T47D (cell line): ENCODE data around the gene UGT2B15.
"Not testable (repeated sequence)": the region's sequence is repeated elsewhere in the genome, so short reads cannot be mapped to it uniquely, and the experiment has no call there.

ENCODE experiments used
- DNase-seq, 2 experiments: peaks; one replicate each; pipeline versions ENCODE4 v3.0.0 to v3.0.0-alpha.2; 2011 to 2012; ENCODE audit warnings: low read depth in 1 of 2, low spot score in 1 of 2
- JUND ChIP-seq: IDR thresholded peaks from 2 replicates; pipeline ENCODE4 v1.6.1; 2012; ENCODE audit warnings: low read depth
- in situ Hi-C: cut with HindIII; loops from 2 replicates; pipeline ENCODE4 v1.10.0; 2016; ENCODE audit warnings: low sequenced_read_pairs, low pct_unique_long_range_greater_than_20kb

UGT2B15 gene

DNA sequence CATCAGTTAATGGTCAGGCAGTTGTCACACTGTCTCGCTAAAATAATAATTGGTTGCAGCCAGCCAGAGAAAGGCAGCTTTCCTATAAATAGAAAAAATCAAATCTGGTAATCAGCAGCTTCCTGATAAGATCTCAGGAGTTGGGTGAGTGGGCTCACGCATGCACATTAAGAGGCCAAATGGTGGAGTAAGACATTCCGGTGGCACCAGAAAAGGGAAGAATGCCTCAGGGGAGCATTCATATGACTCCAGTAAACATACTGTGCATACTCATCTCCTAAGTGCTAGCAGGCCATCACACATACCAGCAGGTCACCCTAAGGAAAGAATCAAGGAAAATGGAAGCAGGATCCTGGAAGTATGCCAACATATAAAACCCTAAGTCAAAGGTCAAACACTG is 40.1 kb downstream of the UGT2B15 start:
- DNase-seq: peak in 1 of 2 experiments; percentile 33
- TF ChIP-seq JUND: no peak
- in situ Hi-C loops: no loop called here

GRCh38 chr4:68622731-68623130 is 47.7 kb downstream of the UGT2B15 start:
- DNase-seq, in situ Hi-C loops: not testable (repeated sequence)

- no peak for TF ChIP-seq JUND
- no peak for DNase-seq
- in situ Hi-C loops: no loop called here
These were observed 53.3 kb downstream of the UGT2B15 start for GRCh38 chr4:68617003-68617698.

GRCh38 chr4:68615699-68616422 is 54.6 kb downstream of the UGT2B15 start:
- in situ Hi-C loops: no loop called here
- no peak for TF ChIP-seq JUND
- DNase-seq: no peak

DNA sequence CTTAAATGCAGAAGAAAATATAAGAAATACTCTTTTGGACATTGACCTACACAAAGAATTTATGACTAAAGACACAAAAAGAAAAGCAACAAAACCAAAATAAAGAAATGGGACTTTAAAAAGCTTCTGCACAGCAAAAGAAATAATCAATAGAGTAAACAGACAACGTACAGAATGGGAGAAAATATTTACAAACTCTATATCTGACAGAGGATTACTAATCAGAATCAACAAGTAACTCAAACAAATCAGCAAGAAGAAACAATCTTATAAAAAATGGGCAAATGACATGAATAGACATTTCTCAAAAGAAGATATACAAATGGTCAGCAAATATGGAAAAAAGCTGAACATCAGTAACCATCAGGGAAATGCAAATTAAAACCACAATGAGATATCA is 56.7 kb downstream of the UGT2B15 start:
- in situ Hi-C loops: no loop called here
- no peak for TF ChIP-seq JUND
- DNase-seq: no peak

- in situ Hi-C loops: no loop called here
- DNase-seq: no peak
These were observed 64.2 kb downstream of the UGT2B15 start for GRCh38 chr4:68606240-68606639.

DNA sequence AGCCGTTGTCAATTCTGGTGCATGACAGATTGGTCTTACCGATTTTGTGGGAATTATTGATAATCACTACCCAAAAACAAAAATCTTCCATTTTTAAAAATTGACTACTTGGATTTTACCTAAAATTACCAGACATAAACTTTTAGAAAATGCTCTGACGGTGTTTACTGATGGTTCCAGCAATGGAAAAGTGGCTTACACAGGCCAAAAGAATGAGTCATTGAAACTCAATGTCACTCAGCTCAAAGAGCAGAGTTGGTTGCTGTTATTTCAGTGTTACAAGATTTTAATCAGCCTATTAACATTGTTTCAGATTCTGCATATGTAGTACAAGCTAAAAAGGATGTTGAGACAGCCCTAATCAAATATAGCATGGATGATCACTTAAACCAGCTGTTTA is 71.3 kb downstream of the UGT2B15 start:
- in situ Hi-C loops: no loop called here
- no peak for TF ChIP-seq JUND
- no peak for DNase-seq

More at GRCh38 chr4:68606240-68606639, 64.2 kb downstream of the UGT2B15 start:
- no peak for TF ChIP-seq JUND

- in situ Hi-C loops: no loop called here
- no peak for TF ChIP-seq JUND
- DNase-seq: no peak
These were observed 73.0 kb downstream of the UGT2B15 start for GRCh38 chr4:68597482-68597881.
